Fibroblast of villous mesenchyme (primary cell): ENCODE measurements around the gene THTPA. TPM values are rescaled to one million over a fixed set of nuclear protein-coding genes. Genes with fewer than 3 reads are reported as not detected.

ENCODE experiments used
- DNase-seq: peaks from one replicate; pipeline ENCODE4 v3.0.0-alpha.2; 2010; ENCODE audit warnings: low read depth
- H3K4me3 ChIP-seq: 2 replicates; pipeline ENCODE4 v1.5.1; 2011; ENCODE audit warnings: low read depth, mild to moderate bottlenecking, low read length
- CTCF ChIP-seq: IDR thresholded peaks from 2 replicates; pipeline ENCODE4 v1.5.1; 2012; ENCODE audit warnings: low read depth, mild to moderate bottlenecking, low read length; ENCODE audit not compliant: insufficient read depth
- total RNA-seq: library from RNA; depleted of rRNA; stranded (reverse); fragments of >200 nt; gene quantifications from 2 replicates; pipeline ENCODE4 v1.2.3, GENCODE V29; 2012

Gene THTPA
- total RNA-seq, 1 donor = 15.5 TPM

GRCh38 chr14:23602181-23603095 lies 46.4 kb downstream of the THTPA start:
- H3K4me3 ChIP-seq = no peak overlapping the region
- TF ChIP-seq CTCF = no peak
- no peak for DNase-seq

- no peak for TF ChIP-seq CTCF
- DNase-seq = no peak
- H3K4me3 ChIP-seq = no peak overlapping the region
These were observed 47.0 kb downstream of the THTPA start for GRCh38 chr14:23603103-23603502.

- no peak for DNase-seq
- TF ChIP-seq CTCF = no peak
- H3K4me3 ChIP-seq = no peak overlapping the region
These were observed 48.1 kb downstream of the THTPA start for GRCh38 chr14:23604148-23604547.

GRCh38 chr14:23604675-23605170 lies 48.7 kb downstream of the THTPA start:
- no peak overlapping the region for H3K4me3 ChIP-seq
- no peak for TF ChIP-seq CTCF
- no peak for DNase-seq

- H3K4me3 ChIP-seq = no peak overlapping the region
- TF ChIP-seq CTCF = no peak
- DNase-seq = no peak
These were observed 50.0 kb downstream of the THTPA start for GRCh38 chr14:23605931-23606585.

GRCh38 chr14:23608454-23608853 lies 52.4 kb downstream of the THTPA start:
- no peak overlapping the region for H3K4me3 ChIP-seq
- no peak for TF ChIP-seq CTCF
- no peak for DNase-seq
